HG02938 (cell line): ENCODE data around the gene PINLYP.
A peak's percentile ranks its signal among the peaks of the same experiment; 100 is the strongest.
"Not testable (repeated sequence)": the region's sequence is repeated elsewhere in the genome, so short reads cannot be mapped to it uniquely, and the experiment has no call there.

Experiments used
- ATAC-seq: cut with Tn5 transposase; IDR thresholded peaks from one replicate; pipeline ENCODE4 v1.9.1; 2021; ENCODE audit warnings: mild to moderate bottlenecking, moderate library complexity; ENCODE audit not compliant: unreplicated experiment

Gene PINLYP

GRCh38 chr19:43575955-43576878 is 616 bp downstream of the PINLYP start:
- peak; percentile 6 for ATAC-seq

GRCh38 chr19:43578787-43579186 is 3.2 kb downstream of the PINLYP start:
- no peak for ATAC-seq

- no peak for ATAC-seq
These were observed 5.9 kb downstream of the PINLYP start for GRCh38 chr19:43581467-43581866.

- ATAC-seq = no peak
These were observed 6.9 kb downstream of the PINLYP start for GRCh38 chr19:43582495-43582894.

- no peak for ATAC-seq
These were observed 8.9 kb downstream of the PINLYP start for GRCh38 chr19:43584484-43584883.

- ATAC-seq = no peak
These were observed 10.7 kb downstream of the PINLYP start for GRCh38 chr19:43586346-43586745.

- ATAC-seq = not testable (repeated sequence)
These were observed 11.4 kb downstream of the PINLYP start for GRCh38 chr19:43587029-43587428.

GRCh38 chr19:43589277-43589676 is 13.7 kb downstream of the PINLYP start:
- no peak for ATAC-seq

- no peak for ATAC-seq
These were observed 14.1 kb downstream of the PINLYP start for GRCh38 chr19:43589678-43590077.

- no peak for ATAC-seq
These were observed 16.5 kb downstream of the PINLYP start for GRCh38 chr19:43591904-43592772.

- no peak for ATAC-seq
These were observed 17.3 kb downstream of the PINLYP start for GRCh38 chr19:43592800-43593350.

GRCh38 chr19:43594081-43594697 is 18.6 kb downstream of the PINLYP start:
- no peak for ATAC-seq

- ATAC-seq = no peak
These were observed 19.4 kb downstream of the PINLYP start for GRCh38 chr19:43594710-43595604.

GRCh38 chr19:43595605-43595998 is 20.0 kb downstream of the PINLYP start:
- peak; percentile 10 for ATAC-seq

GRCh38 chr19:43595999-43596841 is 20.6 kb downstream of the PINLYP start, which contains the start of the genes IRGQ and ZNF576:
Gene IRGQ, minus strand, starts transcription at chr19:43596134. Its CDS starts 796 bp downstream, at chr19:43595338.
Gene ZNF576, plus strand, starts transcription at chr19:43596595. Its CDS starts 514 bp downstream, at chr19:43597109.
- peak; percentile 84 for ATAC-seq

- ATAC-seq = no peak
These were observed 21.4 kb downstream of the PINLYP start for GRCh38 chr19:43596842-43597461.

GRCh38 chr19:43597876-43598275 is 22.3 kb downstream of the PINLYP start:
- no peak for ATAC-seq
